DND-41 (cell line): ENCODE measurements around the gene SLC8A3.

Experiments
- ATAC-seq: fragments of 200-7000 bp; cut with Tn5 transposase; 3 replicates; pipeline ENCODE4 v1.9.1; 2021; ENCODE audit warnings: low read depth; ENCODE audit not compliant: insufficient read depth
- DNase-seq: peaks from one replicate; pipeline ENCODE4 v3.0.0-alpha.2; 2020
- H2AFZ ChIP-seq: 2 replicates; pipeline ENCODE4 v1.6.0; 2012; ENCODE audit warnings: low read depth, low read length
- H3K27ac ChIP-seq: 2 replicates; pipeline ENCODE4 v1.5.1; 2012; ENCODE audit warnings: low read length, inconsistent platforms
- H3K27me3 ChIP-seq: fragments of 200-600 bp; sonication (generic); 2 replicates; pipeline ENCODE4 v1.6.0; 2012; ENCODE audit warnings: low read length, mild to moderate bottlenecking, inconsistent platforms; ENCODE audit not compliant: insufficient read depth, poor library complexity
- H3K36me3 ChIP-seq: 2 replicates; pipeline ENCODE4 v1.5.1; 2012; ENCODE audit warnings: low read length, inconsistent platforms; ENCODE audit not compliant: insufficient read depth
- H3K4me1 ChIP-seq: 2 replicates; pipeline ENCODE4 v1.5.1; 2012; ENCODE audit warnings: mild to moderate bottlenecking, low read length; ENCODE audit not compliant: insufficient read depth
- H3K4me2 ChIP-seq: 2 replicates; pipeline ENCODE4 v1.6.0; 2012; ENCODE audit warnings: mild to moderate bottlenecking, moderate library complexity, low read length, inconsistent platforms; ENCODE audit not compliant: insufficient read depth
- H3K4me3 ChIP-seq, 2 experiments: fragments of 200-600 bp in 1 of 2; shearing (Covaris generic) in 1 of 2; 2 replicates each; pipeline ENCODE4 v1.5.1; 2012 to 2016; ENCODE audit warnings: inconsistent platforms in 2 of 2, low read length in 2 of 2, mild to moderate bottlenecking in 2 of 2, low read depth in 1 of 2, moderate library complexity in 1 of 2
- H3K79me2 ChIP-seq: 2 replicates; pipeline ENCODE4 v1.6.0; 2012; ENCODE audit warnings: low read length, inconsistent platforms; ENCODE audit not compliant: insufficient read depth
- H3K9ac ChIP-seq: 2 replicates; pipeline ENCODE4 v1.6.0; 2012; ENCODE audit warnings: low read depth, mild to moderate bottlenecking, inconsistent platforms, low read length, moderate library complexity
- H3K9me3 ChIP-seq: 2 replicates; pipeline ENCODE4 v1.5.1; 2012; ENCODE audit warnings: low read length, moderate library complexity, mild to moderate bottlenecking, inconsistent platforms; ENCODE audit not compliant: insufficient read depth, severe bottlenecking
- H4K20me1 ChIP-seq: 2 replicates; pipeline ENCODE4 v1.6.0; 2012; ENCODE audit warnings: low read length; ENCODE audit not compliant: insufficient read depth
- CTCF ChIP-seq: IDR thresholded peaks from 2 replicates; pipeline ENCODE4 v1.5.1; 2012; ENCODE audit warnings: borderline replicate concordance, low read length, moderate library complexity, mild to moderate bottlenecking; ENCODE audit not compliant: poor library complexity, severe bottlenecking; ENCODE audit errors: extremely low read depth
- EZH2 ChIP-seq: IDR thresholded peaks from 3 replicates; pipeline ENCODE4 v1.6.1; 2012; ENCODE audit warnings: borderline replicate concordance, low read depth, mild to moderate bottlenecking, moderate library complexity, low read length, inconsistent platforms; ENCODE audit not compliant: severe bottlenecking

Gene SLC8A3

DNA sequence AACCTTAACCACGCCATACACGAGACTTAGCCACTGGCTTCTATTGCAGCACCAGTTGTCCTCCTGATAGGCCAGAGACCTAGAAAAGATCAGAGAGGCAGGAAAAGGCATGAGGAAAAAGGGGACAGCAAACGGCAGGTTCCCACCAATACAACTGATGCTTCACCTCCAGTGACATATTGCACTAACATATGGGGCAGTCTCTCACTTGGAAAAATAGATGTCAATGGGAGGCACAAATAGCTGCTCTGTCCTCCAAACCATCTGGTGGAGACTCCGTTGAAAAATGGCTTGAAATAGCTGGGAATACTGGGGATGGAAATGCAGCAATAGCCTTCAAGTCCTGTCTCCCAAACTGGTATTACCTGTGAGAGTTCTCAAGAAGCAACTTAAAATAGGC is 20.3 kb downstream of the SLC8A3 start:
- DNase-seq: no peak
- no peak overlapping the region for H2AFZ ChIP-seq
- H3K9me3 ChIP-seq: no peaks in the 10 kb centered on the region
- no peaks in the 10 kb centered on the region for H3K4me1 ChIP-seq
- no peak overlapping the region for H3K4me3 ChIP-seq
- no peak for ATAC-seq
- H3K9ac ChIP-seq: no peak overlapping the region
- no peaks in the 10 kb centered on the region for H3K79me2 ChIP-seq
- no peak for TF ChIP-seq CTCF
- no peak for TF ChIP-seq EZH2
- no peaks in the 10 kb centered on the region for H3K27me3 ChIP-seq
- no peak overlapping the region for H3K27ac ChIP-seq
- H4K20me1 ChIP-seq: no peaks in the 10 kb centered on the region
- H3K36me3 ChIP-seq: no peaks in the 10 kb centered on the region
- no peak overlapping the region for H3K4me2 ChIP-seq

DNA sequence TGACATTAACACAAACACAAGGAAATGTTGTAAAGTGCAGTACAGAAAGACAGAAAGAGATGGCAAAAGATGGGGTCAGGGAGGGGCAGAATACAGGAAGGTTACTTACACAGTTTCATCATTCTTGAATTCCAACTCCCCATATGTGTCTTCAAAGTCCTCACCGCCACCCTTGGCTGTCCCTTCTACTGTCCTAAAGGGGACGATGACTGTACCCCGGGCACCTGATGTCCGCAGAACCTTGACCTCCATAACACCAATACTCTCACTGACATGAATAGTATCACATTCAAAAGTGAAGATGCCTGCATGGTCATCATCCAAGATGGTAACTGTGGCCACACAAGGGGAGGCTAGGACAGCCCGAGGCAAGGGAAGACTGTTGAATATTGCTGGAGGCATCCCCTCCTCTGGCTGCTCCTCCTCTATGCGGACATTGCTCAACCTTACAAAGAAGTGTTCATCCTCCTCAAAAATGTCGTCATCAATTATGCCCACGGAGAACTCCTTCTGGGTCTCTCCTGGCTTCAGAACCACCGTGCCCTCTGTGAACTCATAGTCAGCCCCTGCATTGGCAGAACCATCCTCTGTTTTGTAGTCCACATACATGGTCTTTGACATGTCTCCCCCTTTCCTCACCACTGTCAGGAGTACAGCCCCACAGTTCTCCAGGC is 22.1 kb downstream of the SLC8A3 start:
- H4K20me1 ChIP-seq: no peaks in the 10 kb centered on the region
- H3K9me3 ChIP-seq: no peaks in the 10 kb centered on the region
- no peak for TF ChIP-seq CTCF
- no peaks in the 10 kb centered on the region for H3K36me3 ChIP-seq
- no peak for DNase-seq
- no peaks in the 10 kb centered on the region for H3K4me1 ChIP-seq
- H3K27ac ChIP-seq: no peak overlapping the region
- no peaks in the 10 kb centered on the region for H3K79me2 ChIP-seq
- H3K9ac ChIP-seq: no peak overlapping the region
- no peak overlapping the region for H3K4me3 ChIP-seq
- no peaks in the 10 kb centered on the region for H3K27me3 ChIP-seq
- no peak overlapping the region for H3K4me2 ChIP-seq
- no peak for ATAC-seq
- no peak overlapping the region for H2AFZ ChIP-seq

DNA sequence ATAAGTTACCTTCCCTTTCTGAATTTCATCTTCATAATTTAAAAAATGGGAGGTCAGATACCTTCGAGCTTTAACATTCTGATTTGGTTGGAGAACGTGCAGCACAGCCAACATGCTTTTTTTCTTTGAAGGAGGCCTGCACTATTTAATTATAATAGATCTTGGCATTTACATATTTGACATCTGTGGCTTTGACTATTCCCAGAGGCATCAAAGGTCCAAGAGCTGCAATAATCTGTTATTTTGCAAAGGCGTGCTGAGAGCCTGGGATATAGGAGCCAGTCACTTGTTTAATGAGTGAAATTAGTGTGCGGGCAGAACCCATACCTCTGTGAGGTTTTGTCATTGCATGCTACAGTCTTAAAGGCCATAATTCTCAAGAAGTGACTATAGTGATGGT is 26.4 kb downstream of the SLC8A3 start:
- Histone ChIP-seq H3K4me2 (no peak overlapping the region), H4K20me1 (no peaks in the 10 kb centered on the region), H3K9ac (no peak overlapping the region), H3K9me3 (no peaks in the 10 kb centered on the region), H3K36me3 (no peaks in the 10 kb centered on the region), H3K79me2 (no peaks in the 10 kb centered on the region), H3K27ac (no peak overlapping the region), H2AFZ (no peak overlapping the region), H3K4me1 (no peaks in the 10 kb centered on the region), H3K27me3 (no peaks in the 10 kb centered on the region), H3K4me3 (no peak overlapping the region)
- DNase-seq (no peak), ATAC-seq (no peak)
- no peak for TF ChIP-seq CTCF
- TF ChIP-seq EZH2: no peak

DNA sequence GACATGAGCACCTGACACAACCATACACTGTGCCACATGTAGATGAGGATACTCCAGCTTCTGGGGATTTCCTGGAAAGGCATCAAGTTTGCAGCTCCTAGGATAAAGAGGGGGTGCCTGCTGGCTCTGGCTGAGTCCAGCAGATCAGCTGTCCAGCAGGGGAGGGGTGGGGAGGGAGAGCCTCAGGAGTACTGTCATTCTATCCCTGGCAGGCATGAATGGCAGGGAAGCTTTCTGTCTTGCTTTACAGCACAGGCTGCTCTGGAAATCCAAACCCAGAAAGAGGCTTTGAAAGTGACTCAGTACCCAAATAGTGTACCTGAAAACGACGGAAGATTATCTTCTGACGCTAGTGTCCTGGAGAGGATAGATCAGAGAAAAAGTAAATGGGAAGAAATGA is 32.2 kb downstream of the SLC8A3 start:
- TF ChIP-seq CTCF: no peak
- no peak for TF ChIP-seq EZH2
- Histone ChIP-seq H3K9ac (no peak overlapping the region), H2AFZ (no peak overlapping the region), H3K79me2 (no peaks in the 10 kb centered on the region), H3K9me3 (no peaks in the 10 kb centered on the region), H3K36me3 (no peaks in the 10 kb centered on the region), H3K27ac (no peak overlapping the region), H4K20me1 (no peaks in the 10 kb centered on the region), H3K4me2 (no peak overlapping the region), H3K4me1 (no peaks in the 10 kb centered on the region), H3K4me3 (no peak overlapping the region), H3K27me3 (no peaks in the 10 kb centered on the region)
- ATAC-seq (no peak), DNase-seq (no peak)
